GM10266 (cell line): ENCODE measurements around the gene ADGRL3.
"Not testable (repeated sequence)": the region's sequence is repeated elsewhere in the genome, so short reads cannot be mapped to it uniquely, and the experiment has no call there.

ENCODE experiments used
- DNase-seq: peaks from one replicate; pipeline ENCODE4 v3.0.0; 2012; ENCODE audit errors: extremely low spot score
- CTCF ChIP-seq: IDR thresholded peaks from 2 replicates; pipeline ENCODE4 v1.5.1; 2012; ENCODE audit warnings: mild to moderate bottlenecking, low read depth; ENCODE audit not compliant: control insufficient read depth, insufficient read depth; ENCODE audit errors: missing control alignments

ADGRL3 gene

GRCh38 chr4:61204353-61205060 is 4.4 kb downstream of the ADGRL3 start:
- DNase-seq: no peak
- no peak for TF ChIP-seq CTCF

GRCh38 chr4:61205066-61205465 is 4.9 kb downstream of the ADGRL3 start:
- no peak for TF ChIP-seq CTCF
- no peak for DNase-seq

- DNase-seq: not testable (repeated sequence)
Measured at GRCh38 chr4:61207156-61207555, 7.0 kb downstream of the ADGRL3 start.

GRCh38 chr4:61210186-61210939 is 10.2 kb downstream of the ADGRL3 start:
- TF ChIP-seq CTCF: no peak
- no peak for DNase-seq

GRCh38 chr4:61211781-61212180 is 11.7 kb downstream of the ADGRL3 start:
- DNase-seq: no peak
- no peak for TF ChIP-seq CTCF

- no peak for DNase-seq
- no peak for TF ChIP-seq CTCF
Measured at GRCh38 chr4:61212788-61213187, 12.7 kb downstream of the ADGRL3 start.

GRCh38 chr4:61214680-61215079 is 14.6 kb downstream of the ADGRL3 start:
- DNase-seq: no peak

More at GRCh38 chr4:61214680-61215079, 14.6 kb downstream of the ADGRL3 start:
- TF ChIP-seq CTCF: no peak
